Activated CD8-positive, alpha-beta memory T cell treated with anti-CD3 and anti-CD28 coated beads for 36 hours (primary cell): ENCODE data around the gene DYNLT4. TPM values are rescaled to one million over a fixed set of nuclear protein-coding genes. Genes with fewer than 3 reads are reported as not detected.
"Not testable (repeated sequence)": the region's sequence is repeated elsewhere in the genome, so short reads cannot be mapped to it uniquely, and the experiment has no call there.

Experiments
- CTCF ChIA-PET: fragments of 350-600 bp; sonication (Branson Sonifier 250); formaldehyde crosslinking; loops from one replicate; lab custom pipeline; 2021; ENCODE audit warnings: antibody characterized with exemption; lab: Charles Lee
- POLR2A ChIA-PET: fragments of 350-600 bp; sonication (Branson Sonifier 250); formaldehyde crosslinking; loops from one replicate; lab custom pipeline; 2021; ENCODE audit warnings: antibody characterized with exemption; lab: Charles Lee
- total RNA-seq, 2 experiments: library from RNA; stranded (reverse); gene quantifications; one replicate each; pipeline ENCODE4 v1.2.3, GENCODE V29; 2021

Gene DYNLT4
- total RNA-seq, 2 experiments from 2014 or later: not detected

DNA sequence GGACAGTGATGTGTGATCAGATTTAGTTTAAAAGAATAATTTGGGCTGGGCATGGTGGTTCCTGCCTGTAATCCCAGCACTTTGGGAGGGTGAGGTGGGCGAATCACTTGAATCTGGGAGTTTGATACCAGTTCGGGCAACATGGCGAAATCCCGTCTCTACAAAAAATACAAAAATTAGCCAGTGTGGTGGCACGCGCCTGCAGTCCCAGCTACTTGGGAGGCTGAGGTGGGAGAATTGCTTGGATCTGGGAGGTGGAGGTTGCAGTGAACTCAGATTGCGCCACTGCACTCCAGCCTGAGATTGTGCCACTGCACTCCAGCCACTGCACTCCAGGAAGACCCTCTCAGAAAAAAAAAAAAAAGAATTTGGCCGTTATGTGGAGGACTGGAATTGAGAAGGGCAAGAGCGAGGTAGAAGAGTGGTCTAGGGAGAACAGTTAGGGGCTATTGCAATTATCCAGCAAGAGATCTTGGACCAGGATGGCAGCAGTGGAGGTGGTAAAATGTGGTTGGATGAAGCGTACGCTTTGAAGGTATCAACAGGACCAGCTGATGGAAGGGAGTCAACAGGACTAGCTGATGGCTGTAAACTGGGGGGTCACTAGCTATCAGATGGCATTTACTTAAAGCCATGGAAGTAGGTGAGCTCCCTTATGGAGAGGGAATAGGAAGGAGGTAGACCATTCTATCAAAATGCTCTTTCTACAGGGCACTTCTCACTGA, 10.8 kb upstream of the DYNLT4 start:
- ChIA-PET POLR2A (interaction anchor here (0.7 to 3.5 kb wide), 4 partner anchors 10 to 87 kb away, joined by 3 to 68 read pairs (median 27); partner anchors contain the start of genes BTBD19, DYNLT4, PLK3 and RNU5D-1), CTCF (interaction anchor here (0.9 to 2.4 kb wide), 5 partner anchors 14 to 32 kb away, joined by 3 to 10 read pairs (median 3); partner anchors contain the start of gene PLK3)

DNA sequence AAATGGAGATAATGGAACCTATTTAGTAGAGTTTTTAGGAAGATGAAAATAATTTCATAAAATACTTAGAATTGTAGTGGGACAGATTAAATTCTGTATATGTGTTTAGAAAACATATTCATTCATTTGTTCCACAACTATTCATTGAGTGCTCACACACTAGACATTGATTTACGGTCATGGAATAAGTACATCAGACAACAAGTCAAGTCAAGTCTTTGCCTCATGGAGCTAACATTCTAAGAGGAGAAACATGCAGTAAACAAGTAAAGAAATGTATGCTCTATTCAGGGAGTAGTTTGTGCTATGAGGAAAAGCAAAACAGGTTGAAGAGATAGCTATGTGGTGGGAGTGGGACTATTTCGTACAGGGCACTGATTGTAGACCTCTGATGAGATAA, 10.2 kb upstream of the DYNLT4 start:
- ChIA-PET POLR2A (interaction anchor here (0.5 to 3.5 kb wide), 4 partner anchors 10 to 87 kb away, joined by 3 to 68 read pairs (median 27); partner anchors contain the start of genes BTBD19, DYNLT4, PLK3 and RNU5D-1), CTCF (interaction anchor here (0.9 to 2.0 kb wide), 4 partner anchors 14 to 31 kb away, joined by 3 to 9 read pairs (median 3); no protein-coding TSS in a partner anchor)

DNA sequence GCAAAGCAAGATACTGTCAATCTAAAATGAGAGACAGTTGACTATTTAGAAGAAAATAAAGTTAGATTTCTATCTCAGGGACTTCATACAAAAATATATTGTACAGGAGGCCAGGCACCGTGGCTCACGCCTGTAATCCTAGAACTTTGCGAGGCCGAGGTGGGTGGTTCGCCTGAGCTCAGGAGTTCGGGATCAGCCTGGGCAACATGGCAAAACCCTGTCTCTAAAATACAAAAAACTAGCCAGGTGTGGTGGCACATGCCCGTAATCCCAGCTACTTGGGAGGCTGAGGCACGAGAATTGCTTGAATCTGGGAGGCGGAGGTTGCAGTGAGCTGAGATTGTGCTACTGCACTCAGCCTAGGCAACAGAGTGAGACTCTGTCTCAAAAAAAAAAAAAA, 8.8 kb upstream of the DYNLT4 start:
- POLR2A ChIA-PET: not testable (repeated sequence)
- CTCF ChIA-PET: interaction anchor here (0.7 to 0.8 kb wide), 2 partner anchors 17 to 20 kb away, joined by 3 to 4 read pairs; no protein-coding TSS in a partner anchor

GRCh38 chr1:44812822-44813543, 5.8 kb upstream of the DYNLT4 start:
- ChIA-PET POLR2A (interaction anchor here (0.5 to 3.7 kb wide), 7 partner anchors 12 to 199 kb away, joined by 3 to 21 read pairs (median 9); partner anchors contain the start of genes PLK3, RNU5D-1, RPS8 and UROD), CTCF (interaction anchor here (0.9 to 4.1 kb wide), 3 partner anchors 13 to 82 kb away, joined by 3 to 24 read pairs (median 6); partner anchors contain the start of genes PLK3 and RNU5D-1)

- ChIA-PET POLR2A (interaction anchor here (0.6 to 3.7 kb wide), 3 partner anchors 8 to 88 kb away, joined by 3 to 21 read pairs (median 5); partner anchors contain the start of gene PLK3), CTCF (interaction anchor here (0.6 to 4.1 kb wide), 3 partner anchors 12 to 23 kb away, joined by 3 to 24 read pairs (median 6); partner anchors contain the start of genes BEST4 and PLK3)
These were observed 4.1 kb upstream of the DYNLT4 start for GRCh38 chr1:44811234-44811633.

- POLR2A ChIA-PET: interaction anchor here (0.6 to 3.7 kb wide), 4 partner anchors 8 to 87 kb away, joined by 3 to 95 read pairs (median 13); partner anchors contain the start of gene PLK3
- CTCF ChIA-PET: interaction anchor here (0.6 to 4.1 kb wide), 5 partner anchors 9 to 682 kb away, joined by 3 to 24 read pairs (median 7); partner anchors contain the start of genes BEST4 and PLK3
These were observed 3.6 kb upstream of the DYNLT4 start for GRCh38 chr1:44810762-44811105.

DNA sequence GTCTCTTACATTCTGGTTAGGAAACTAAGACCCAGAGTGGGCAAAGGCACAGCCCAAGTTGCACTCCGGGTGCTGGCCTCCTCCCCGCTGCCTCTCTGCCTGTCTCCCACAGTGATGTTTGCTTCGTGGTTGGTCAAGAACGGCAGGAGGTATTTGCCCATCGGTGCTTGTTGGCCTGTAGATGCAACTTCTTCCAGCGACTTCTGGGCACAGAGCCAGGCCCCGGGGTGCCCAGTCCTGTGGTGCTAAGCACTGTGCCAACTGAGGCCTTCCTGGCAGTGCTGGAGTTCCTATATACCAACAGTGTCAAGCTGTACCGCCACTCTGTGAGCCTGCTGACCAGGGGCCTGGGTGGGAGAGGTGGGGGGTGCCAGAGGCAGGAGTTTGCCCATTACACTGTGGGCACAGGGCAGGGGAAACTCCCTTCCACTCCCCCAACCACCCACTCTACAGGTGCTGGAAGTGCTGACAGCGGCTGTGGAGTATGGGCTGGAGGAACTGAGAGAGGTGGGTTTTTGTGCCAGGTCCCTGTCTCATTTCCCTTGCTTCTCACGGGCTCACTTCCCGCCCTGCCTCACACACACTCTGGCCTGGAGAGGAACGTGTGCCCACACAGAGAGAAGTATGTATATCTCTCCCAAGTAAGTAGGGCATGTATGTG, 3.1 kb upstream of the DYNLT4 start:
- ChIA-PET CTCF (interaction anchor here (0.6 to 3.4 kb wide), 6 partner anchors 9 to 682 kb away, joined by 3 to 27 read pairs (median 8); partner anchors contain the start of genes PLK3 and RNU5D-1), POLR2A (interaction anchor here (1.2 to 5.2 kb wide), 13 partner anchors 8 to 201 kb away, joined by 4 to 95 read pairs (median 11); partner anchors contain the start of genes HECTD3, PLK3, RNU5D-1 and RPS8)

DNA sequence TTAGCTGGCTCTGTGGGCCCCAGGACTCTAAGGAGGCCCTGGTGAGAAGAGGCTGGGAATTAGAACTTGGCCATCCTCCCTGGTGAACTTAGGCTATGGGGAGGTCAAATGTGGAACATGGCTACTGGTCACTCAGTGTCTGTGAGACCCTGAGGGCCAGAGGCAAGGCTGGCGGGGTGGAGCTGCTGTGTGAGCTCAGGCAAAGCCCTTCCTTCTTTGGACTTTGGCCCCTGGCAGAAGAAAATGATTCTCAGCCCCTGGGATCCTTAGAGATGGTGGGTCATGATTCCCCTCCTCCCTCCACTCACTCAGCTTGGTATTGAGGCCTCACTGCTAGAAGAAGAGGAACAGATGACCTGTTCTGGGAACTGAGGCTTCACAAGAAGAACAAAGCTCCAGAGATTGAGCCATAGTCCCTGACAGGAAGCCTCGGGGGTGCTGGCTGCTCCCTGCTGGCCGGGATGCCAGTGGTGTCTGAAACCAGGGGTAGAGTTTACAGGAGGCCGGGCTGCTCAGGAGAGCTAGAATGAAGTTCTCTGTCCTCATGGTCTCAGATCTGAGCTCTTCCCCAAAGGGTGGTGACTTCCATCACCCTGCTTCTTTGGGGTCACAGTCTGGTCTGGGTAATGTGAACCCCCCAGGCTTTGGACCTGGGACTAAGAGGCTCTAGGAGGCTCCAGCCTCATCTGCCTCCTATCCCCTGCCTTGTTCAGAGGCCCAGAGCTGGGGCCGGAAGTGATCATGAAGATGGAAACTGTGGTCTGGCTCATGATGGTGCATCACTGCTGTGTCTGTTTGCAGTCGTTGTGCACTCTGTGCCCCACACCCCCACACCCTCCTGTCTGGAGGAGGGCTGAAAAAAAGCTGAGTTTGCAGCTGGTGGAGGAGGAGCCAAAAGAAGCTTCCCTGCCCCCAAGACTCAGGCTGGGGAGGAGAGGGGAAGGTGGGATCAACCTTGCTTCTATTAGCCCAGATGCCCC, 2.1 kb upstream of the DYNLT4 start:
- POLR2A ChIA-PET: interaction anchor here (1.2 to 5.2 kb wide), 12 partner anchors 9 to 202 kb away, joined by 4 to 95 read pairs (median 15); partner anchors contain the start of genes HECTD3, PLK3, RNU5D-1 and RPS8
- CTCF ChIA-PET: interaction anchor here (0.5 to 3.4 kb wide), 9 partner anchors 9 to 157 kb away, joined by 3 to 27 read pairs (median 7); partner anchors contain the start of genes PLK3 and RNU5D-1

DNA sequence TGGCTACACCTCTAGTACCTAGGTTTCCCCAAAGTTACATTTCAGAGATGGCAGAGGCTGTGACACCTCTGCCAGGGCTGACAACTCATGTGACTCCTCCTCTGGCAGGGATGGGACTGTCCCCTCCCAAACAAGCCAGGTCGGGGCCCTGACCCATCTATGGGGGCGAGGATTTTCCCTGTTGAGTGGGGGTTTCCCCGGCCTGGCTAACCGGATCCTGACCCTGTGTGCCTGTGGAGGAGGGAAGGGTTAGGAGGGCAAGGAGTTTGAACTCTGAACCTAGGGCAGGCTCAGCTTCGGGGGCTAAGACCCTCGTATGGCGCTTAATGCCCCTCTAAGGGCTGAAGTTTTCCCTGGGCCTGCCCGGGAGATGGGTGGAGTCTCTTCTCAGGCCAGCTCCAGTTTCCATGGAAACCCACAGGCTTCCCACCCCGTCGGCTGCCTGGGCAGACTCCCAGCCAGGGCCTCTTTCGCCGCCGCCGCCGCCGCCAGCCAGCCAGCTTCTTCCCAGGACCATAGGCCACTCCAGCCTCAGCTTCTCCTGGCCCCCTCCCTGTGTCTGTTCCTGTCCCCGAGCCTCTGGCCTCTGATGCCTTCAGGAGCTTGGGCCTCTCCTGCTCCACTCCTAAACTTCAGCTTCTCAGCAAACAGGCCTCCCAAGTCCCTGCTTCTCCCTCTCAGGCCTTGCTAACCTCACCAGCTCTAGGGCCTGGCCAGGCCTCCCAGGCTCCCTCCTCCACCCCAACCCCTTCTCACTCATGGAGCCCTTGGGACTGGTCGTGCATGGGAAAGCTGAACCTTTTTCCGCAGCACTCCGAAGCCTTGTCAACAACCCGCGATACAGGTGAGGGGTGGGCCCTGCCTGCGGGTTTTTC, 1.1 kb upstream of the DYNLT4 start, which contains the start of gene BTBD19:
BTBD19 (plus strand) TSS at position 461 of the 875 bp plus-strand sequence; CDS start at position 759, 298 bp downstream.
- ChIA-PET POLR2A (interaction anchor here (1.3 to 5.2 kb wide), 8 partner anchors 8 to 203 kb away, joined by 4 to 95 read pairs (median 26); partner anchors contain the start of genes HECTD3, PLK3, RNU5D-1 and RPS8), CTCF (interaction anchor here (0.5 to 3.4 kb wide), 8 partner anchors 8 to 158 kb away, joined by 3 to 27 read pairs (median 4); partner anchors contain the start of genes PLK3 and RNU5D-1)

DNA sequence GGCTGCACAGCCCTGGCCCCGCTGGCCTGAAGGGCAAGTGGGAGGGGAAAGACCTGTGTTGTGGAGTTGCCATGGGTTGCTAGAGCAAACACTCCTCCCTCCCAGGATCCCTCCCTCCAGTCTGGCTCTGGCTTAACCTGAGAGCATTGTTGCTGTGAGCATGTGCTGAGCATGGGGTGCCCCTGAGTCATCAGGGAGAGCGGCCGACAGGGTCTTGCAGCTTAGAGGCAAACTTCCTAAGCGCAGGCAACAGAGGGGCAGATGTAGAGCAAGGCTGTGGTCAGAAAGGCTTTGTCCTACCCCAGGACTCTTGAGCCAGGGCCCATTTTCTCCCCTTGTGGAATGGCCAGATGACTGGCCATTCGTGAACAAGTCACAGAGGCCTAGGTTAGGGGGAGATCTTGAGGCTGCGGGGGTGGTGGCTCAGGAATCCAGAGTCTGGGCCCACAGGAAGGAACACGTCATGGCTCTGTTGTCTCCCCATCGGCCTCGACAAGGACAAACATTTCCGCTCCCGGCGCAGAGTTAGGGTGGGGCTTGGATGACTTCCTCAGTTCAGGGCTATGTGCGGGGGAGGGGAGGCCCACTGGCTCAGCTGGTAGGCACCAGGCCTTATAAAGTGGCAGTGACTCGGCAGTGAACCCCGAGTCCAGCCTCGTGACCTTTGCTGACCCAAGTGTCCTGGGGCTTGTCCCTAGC, 362 bp upstream of the DYNLT4 start:
- ChIA-PET CTCF (interaction anchor here (1.0 to 3.4 kb wide), 5 partner anchors 7 to 77 kb away, joined by 3 to 27 read pairs (median 7); partner anchors contain the start of genes PLK3 and RNU5D-1), POLR2A (interaction anchor here (2.4 to 5.2 kb wide), 6 partner anchors 8 to 86 kb away, joined by 19 to 95 read pairs (median 30); partner anchors contain the start of genes PLK3, RNU5D-1 and RPS8)

DNA sequence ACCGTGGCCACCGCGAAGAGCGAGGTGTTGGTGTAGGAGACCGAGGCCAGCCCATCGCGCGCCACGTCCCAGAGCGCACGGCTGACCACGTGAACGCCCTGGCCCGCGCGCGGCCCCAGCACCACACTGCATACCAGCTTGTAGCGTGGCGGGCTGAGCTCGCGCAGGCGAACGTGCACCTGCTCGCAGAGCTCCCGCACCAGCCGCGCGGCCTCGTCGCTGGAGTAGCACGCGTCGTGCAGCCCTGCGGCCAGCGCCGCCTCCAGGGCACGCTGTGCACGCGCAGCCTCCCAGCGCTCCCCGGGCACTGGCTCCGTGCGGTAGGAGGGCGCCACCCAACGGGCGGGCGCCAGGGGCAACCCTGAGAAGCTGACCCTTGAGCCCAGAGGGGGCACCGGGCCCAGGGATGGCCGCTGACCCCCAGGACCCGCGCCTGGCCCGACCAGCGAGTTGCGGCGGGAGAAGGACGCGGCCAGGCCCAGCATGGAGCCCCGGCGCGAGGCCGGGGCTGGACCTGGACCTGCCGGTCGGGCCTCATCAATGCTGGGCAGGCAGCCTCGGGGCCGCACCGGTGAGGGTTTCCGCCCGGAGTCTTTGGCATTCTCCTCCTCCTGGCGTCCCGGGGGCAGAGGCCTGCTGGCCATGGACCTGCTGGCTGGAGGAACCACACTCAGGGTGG, 987 bp downstream of the DYNLT4 start:
- CTCF ChIA-PET: interaction anchor here (1.2 to 1.3 kb wide), 2 partner anchors 20 to 74 kb away, joined by 3 read pairs; no protein-coding TSS in a partner anchor
- POLR2A ChIA-PET: interaction anchor here (0.9 to 5.2 kb wide), 3 partner anchors 12 to 76 kb away, joined by 8 to 68 read pairs (median 32); partner anchors contain the start of gene RNU5D-1

- POLR2A ChIA-PET: interaction anchor here (0.9 to 5.2 kb wide), 2 partner anchors 13 to 24 kb away, joined by 8 to 68 read pairs; no protein-coding TSS in a partner anchor
- CTCF ChIA-PET: interaction anchor here (1.2 to 1.3 kb wide), 2 partner anchors 19 to 74 kb away, joined by 3 read pairs; no protein-coding TSS in a partner anchor
These were observed 1.7 kb downstream of the DYNLT4 start for GRCh38 chr1:44805311-44806024.
